ENCODE measurements around the gene NLRP4.
"Not testable (repeated sequence)": the region's sequence is repeated elsewhere in the genome, so short reads cannot be mapped to it uniquely, and the experiment has no call there.

NLRP4 gene

GRCh38 chr19:55882626-55883025, 46.3 kb downstream of the NLRP4 start:
- no peak for DNase-seq

- no peak for DNase-seq
These were observed 62.6 kb downstream of the NLRP4 start for GRCh38 chr19:55898911-55899310.

- no peak for DNase-seq
These were observed 65.2 kb downstream of the NLRP4 start for GRCh38 chr19:55901369-55902079.

GRCh38 chr19:55902080-55902751, 65.9 kb downstream of the NLRP4 start:
- no peak for DNase-seq

- DNase-seq, result no peak
These were observed 70.9 kb downstream of the NLRP4 start for GRCh38 chr19:55907286-55907685.

GRCh38 chr19:55907746-55908145, 71.4 kb downstream of the NLRP4 start:
- no peak for DNase-seq

GRCh38 chr19:55909801-55910200, 73.5 kb downstream of the NLRP4 start:
- DNase-seq, result no peak

GRCh38 chr19:55912916-55913315, 76.6 kb downstream of the NLRP4 start:
- no peak for DNase-seq

GRCh38 chr19:55913643-55914268, 77.4 kb downstream of the NLRP4 start:
- no peak for DNase-seq

GRCh38 chr19:55923556-55923955, 87.2 kb downstream of the NLRP4 start:
- DNase-seq, result no peak

GRCh38 chr19:55927991-55928390, 91.7 kb downstream of the NLRP4 start:
- no peak for DNase-seq

- not testable (repeated sequence) for DNase-seq
These were observed 92.9 kb downstream of the NLRP4 start for GRCh38 chr19:55929258-55929657.

- DNase-seq, result no peak
These were observed 94.7 kb downstream of the NLRP4 start for GRCh38 chr19:55930996-55931515.
